HG03045 (cell line): ENCODE results near the gene FBLN2.

Experiments used
- ATAC-seq: cut with Tn5 transposase; IDR thresholded peaks from one replicate; pipeline ENCODE4 v1.9.1; 2021; ENCODE audit warnings: mild to moderate bottlenecking, moderate library complexity; ENCODE audit not compliant: unreplicated experiment

FBLN2 gene

GRCh38 chr3:13636874-13637273, 87.9 kb downstream of the FBLN2 start:
- ATAC-seq: no peak

GRCh38 chr3:13637311-13637891, 88.5 kb downstream of the FBLN2 start:
- ATAC-seq: no peak

- ATAC-seq: no peak
Measured at GRCh38 chr3:13637953-13638352, 89.0 kb downstream of the FBLN2 start.

- no peak for ATAC-seq
Measured at GRCh38 chr3:13638927-13639326, 90.0 kb downstream of the FBLN2 start.

GRCh38 chr3:13642597-13642996, 93.7 kb downstream of the FBLN2 start:
- no peak for ATAC-seq

- no peak for ATAC-seq
Measured at GRCh38 chr3:13644341-13645117, 95.6 kb downstream of the FBLN2 start.

GRCh38 chr3:13645801-13646637, 97.1 kb downstream of the FBLN2 start:
- no peak for ATAC-seq

- no peak for ATAC-seq
Measured at GRCh38 chr3:13647298-13648059, 98.6 kb downstream of the FBLN2 start.

- peak; percentile 48 for ATAC-seq
Measured at GRCh38 chr3:13648060-13649001, 99.4 kb downstream of the FBLN2 start.

- no peak for ATAC-seq
Measured at GRCh38 chr3:13650210-13651056, 101.5 kb downstream of the FBLN2 start.

- no peak for ATAC-seq
Measured at GRCh38 chr3:13651057-13651400, 102.1 kb downstream of the FBLN2 start.

- ATAC-seq: no peak
Measured at GRCh38 chr3:13651775-13652428, 103.0 kb downstream of the FBLN2 start.

- ATAC-seq: no peak
Measured at GRCh38 chr3:13652728-13653127, 103.8 kb downstream of the FBLN2 start.

GRCh38 chr3:13653631-13654279, 104.8 kb downstream of the FBLN2 start:
- no peak for ATAC-seq

- ATAC-seq: no peak
Measured at GRCh38 chr3:13654330-13655060, 105.6 kb downstream of the FBLN2 start.

- no peak for ATAC-seq
Measured at GRCh38 chr3:13655061-13655913, 106.4 kb downstream of the FBLN2 start.
